ENCODE measurements around the gene INF2.

GRCh38 chr14:104694991-104695659 lies 5.7 kb downstream of the INF2 start:
- TF ChIP-seq CTCF (IDR thresholded peaks at IDR 0.05) (no peak), POLR2A (IDR thresholded peaks at IDR 0.05) (no peak)

Data from esophagus squamous epithelium (tissue), 4 donors.